SK-N-SH (cell line): ENCODE measurements around the gene PPP1R15B. TPM values are rescaled to one million over a fixed set of nuclear protein-coding genes. Genes with fewer than 3 reads are reported as not detected.

Source experiments
- CTCF ChIA-PET: fragments of 300-600, 350-600 bp; formaldehyde crosslinking; extraction: SDS; loops from one replicate; lab custom pipeline; 2021; lab: Yijun Ruan, JAX
- POLR2A ChIA-PET: fragments of 350-600 bp; sonication (Branson Sonifier 250); formaldehyde crosslinking; extraction: SDS; loops from one replicate; lab custom pipeline; 2020; ENCODE audit warnings: antibody characterized with exemption, inconsistent platforms; lab: Yijun Ruan, JAX
- DNase-seq: peaks from one replicate; pipeline ENCODE4 v3.0.0; 2012
- H2AFZ ChIP-seq: fragments of 200-600 bp; sonication (generic); 2 replicates; pipeline ENCODE4 v1.8.1; 2016; ENCODE audit warnings: antibody characterized with exemption, mild to moderate bottlenecking, low read depth
- H3F3A ChIP-seq: fragments of 200-600 bp; sonication (generic); replicated peaks from 2 replicates; pipeline ENCODE3; 2016; ENCODE audit warnings: antibody characterized with exemption, mild to moderate bottlenecking; ENCODE audit not compliant: insufficient read depth
- H3K27ac ChIP-seq, 2 experiments: fragments of 200-500 bp in 1 of 2; fragments of 200-600 bp in 1 of 2; sonication (Bioruptor generic) in 1 of 2; sonication (generic), shearing (Covaris generic) in 1 of 2; 2 replicates each; pipeline versions ENCODE4 v1.5.1 to v1.6.1; 2014 to 2016; ENCODE audit warnings: low read depth in 2 of 2, inconsistent platforms in 1 of 2, low read length in 1 of 2, mild to moderate bottlenecking in 1 of 2, mixed read lengths in 1 of 2
- H3K27me3 ChIP-seq: fragments of 200-600 bp; sonication (generic), shearing (Covaris generic); 2 replicates; pipeline ENCODE4 v1.6.1; 2016; ENCODE audit warnings: mixed run types; ENCODE audit not compliant: insufficient read depth
- H3K36me3 ChIP-seq, 2 experiments: fragments of 200-500 bp in 1 of 2; fragments of 200-600 bp in 1 of 2; sonication (Bioruptor generic) in 1 of 2; sonication (generic) in 1 of 2; replicated peaks in 1 of 2; 2 replicates each; pipeline versions ENCODE3 to v1.5.1; 2014 to 2016; ENCODE audit warnings: low read length in 1 of 2, mild to moderate bottlenecking in 1 of 2; ENCODE audit not compliant: insufficient read depth in 2 of 2, control insufficient read depth in 1 of 2
- H3K4me1 ChIP-seq, 2 experiments: fragments of 200-500 bp in 1 of 2; fragments of 200-600 bp in 1 of 2; sonication (Bioruptor generic) in 1 of 2; sonication (generic), shearing (Covaris generic) in 1 of 2; 2 replicates each; pipeline versions ENCODE4 v1.5.1 to v1.6.1; 2014 to 2016; ENCODE audit warnings: low read depth in 1 of 2, low read length in 1 of 2, mixed run types in 1 of 2; ENCODE audit not compliant: insufficient read depth in 2 of 2, control insufficient read depth in 1 of 2
- H3K4me2 ChIP-seq: fragments of 200-600 bp; sonication (generic), shearing (Covaris generic); 2 replicates; pipeline ENCODE4 v1.6.1; 2017; ENCODE audit warnings: mixed run types
- H3K4me3 ChIP-seq, 2 experiments: fragments of 200-500 bp in 1 of 2; fragments of 200-600 bp in 1 of 2; sonication (Bioruptor generic) in 1 of 2; sonication (generic), shearing (Covaris generic) in 1 of 2; 2 replicates each; pipeline versions ENCODE4 v1.5.1 to v1.8.1; 2014 to 2016; ENCODE audit warnings: low read depth in 2 of 2, inconsistent platforms in 1 of 2, low read length in 1 of 2, mild to moderate bottlenecking in 1 of 2, mixed read lengths in 1 of 2, moderate library complexity in 1 of 2
- H3K79me2 ChIP-seq: fragments of 200-600 bp; sonication (generic); 2 replicates; pipeline ENCODE4 v1.8.1; 2017; ENCODE audit warnings: mild to moderate bottlenecking; ENCODE audit not compliant: insufficient read depth
- H3K9ac ChIP-seq: fragments of 200-600 bp; sonication (generic); 2 replicates; pipeline ENCODE4 v1.6.1; 2017; ENCODE audit warnings: mixed run types
- H3K9me2 ChIP-seq: fragments of 200-600 bp; sonication (generic); 2 replicates; pipeline ENCODE4 v1.6.1; 2017; ENCODE audit warnings: mixed run types
- H3K9me3 ChIP-seq: fragments of 200-600 bp; sonication (generic); 2 replicates; pipeline ENCODE4 v1.6.1; 2017; ENCODE audit warnings: mixed run types, mild to moderate bottlenecking, moderate library complexity
- H4K20me1 ChIP-seq: fragments of 200-600 bp; sonication (generic); 2 replicates; pipeline ENCODE4 v1.6.1; 2017; ENCODE audit warnings: mild to moderate bottlenecking, mixed run types; ENCODE audit not compliant: insufficient read depth
- FOSL2 ChIP-seq: IDR thresholded peaks from 2 replicates; pipeline ENCODE4 v1.4.0; 2012; ENCODE audit warnings: low read depth, mild to moderate bottlenecking, moderate library complexity, borderline replicate concordance
- FOXM1 ChIP-seq: IDR thresholded peaks from 2 replicates; pipeline ENCODE4 v1.4.0; 2012; ENCODE audit warnings: low read depth, mild to moderate bottlenecking
- GABPA ChIP-seq: IDR thresholded peaks from 2 replicates; pipeline ENCODE4 v1.4.0; 2012; ENCODE audit warnings: low read depth, mild to moderate bottlenecking
- GATA2 ChIP-seq: sonication (generic); formaldehyde crosslinking; IDR thresholded peaks from 2 replicates; pipeline ENCODE4 v1.5.0; 2020; ENCODE audit warnings: mild to moderate bottlenecking, missing genetic modification reagents
- MEF2A ChIP-seq: IDR thresholded peaks from 2 replicates; pipeline ENCODE4 v1.4.0; 2012; ENCODE audit warnings: low read depth, borderline replicate concordance
- MXI1 ChIP-seq: IDR thresholded peaks from 2 replicates; pipeline ENCODE4 v1.6.1; 2012; ENCODE audit warnings: mild to moderate bottlenecking, low read depth, low read length, improper control_type of control experiment
- NFIC ChIP-seq: IDR thresholded peaks from 2 replicates; pipeline ENCODE4 v1.4.0; 2012; ENCODE audit warnings: borderline replicate concordance
- RAD21 ChIP-seq: IDR thresholded peaks from 2 replicates; pipeline ENCODE4 v1.6.1; 2012; ENCODE audit warnings: mild to moderate bottlenecking, low read length
- RCOR1 ChIP-seq: fragments of 150-350 bp; IDR thresholded peaks from 2 replicates; pipeline ENCODE4 v1.6.1; 2017; ENCODE audit warnings: antibody characterized with exemption, low read length
- REST ChIP-seq: IDR thresholded peaks from 2 replicates; pipeline ENCODE4 v1.6.1; 2012; ENCODE audit warnings: mild to moderate bottlenecking, low read depth, low read length, moderate library complexity
- RFX5 ChIP-seq: IDR thresholded peaks from 2 replicates; pipeline ENCODE4 v1.6.1; 2012; ENCODE audit warnings: mild to moderate bottlenecking, improper control_type of control experiment, low read length
- SMC3 ChIP-seq: IDR thresholded peaks from 2 replicates; pipeline ENCODE4 v1.6.1; 2012; ENCODE audit warnings: low read depth, low read length, improper control_type of control experiment
- TCF12 ChIP-seq: IDR thresholded peaks from 2 replicates; pipeline ENCODE4 v1.4.0; 2012
- YY1 ChIP-seq: IDR thresholded peaks from 2 replicates; pipeline ENCODE4 v1.4.0; 2012; ENCODE audit warnings: low read depth, mild to moderate bottlenecking
- WGBS: methylation state at CpG from one replicate; pipeline ENCODE4 v1.1.6; 2017; ENCODE audit warnings: low lambda C conversion rate; 5-methylcytosine and 5-hydroxymethylcytosine counted together
- polyA plus RNA-seq, 3 experiments: library from polyadenylated mRNA; depleted of rRNA; stranded (reverse); fragments of >200 nt; gene quantifications; 2 replicates each; pipeline ENCODE4 v1.2.3, GENCODE V29; 2012

PPP1R15B gene
- polyA plus RNA-seq, 1 of the 3 experiments (the other 2 are of a cell fraction) = 12.1 TPM

GRCh38 chr1:204377800-204378668 lies 33.6 kb downstream of the PPP1R15B start:
- Histone ChIP-seq H3K79me2 (no peaks in the 10 kb centered on the region), H3K9ac (no peak overlapping the region), H3F3A (no peaks in the 10 kb centered on the region), H3K9me2 (no peaks in the 10 kb centered on the region), H3K9me3 (no peaks in the 10 kb centered on the region), H3K4me3 (peak overlapping the region; percentile 52 to 65), H3K4me2 (peak overlapping the region; percentile 96), H3K4me1 (peaks cover 0 to 20% of the 10 kb centered on the region in 2 experiments; a peak in 1 of 4 replicates), H3K27me3 (peaks cover 61% of the 10 kb centered on the region), H3K36me3 (no peaks in the 10 kb centered on the region), H3K27ac (no peak overlapping the region), H2AFZ (peak overlapping the region; percentile 49; the same call in 1 of the 2 replicates), H4K20me1 (no peaks in the 10 kb centered on the region)
- ChIA-PET CTCF (interaction anchor here (0.9 to 10.0 kb wide), 12 partner anchors 8 to 429 kb away, joined by 3 to 104 read pairs (median 4); partner anchors contain the start of gene PLEKHA6), POLR2A (interaction anchor here (0.9 to 1.4 kb wide), 2 partner anchors 21 to 247 kb away, joined by 3 read pairs; no protein-coding TSS in a partner anchor)
- DNase-seq = peak; percentile 81
- WGBS = 5% methylated on average over 37 of the region's 55 CpGs
- TF ChIP-seq GABPA (0 out of 2 replicates have a peak, but pooled peaks have one; percentile 13), TCF12 (no peak), RAD21 (no peak), MXI1 (no peak), YY1 (no peak), FOXM1 (no peak), NFIC (no peak)

GRCh38 chr1:204376919-204377799 lies 34.5 kb downstream of the PPP1R15B start:
- Histone ChIP-seq H3K79me2 (no peaks in the 10 kb centered on the region), H3K27me3 (peaks cover 62% of the 10 kb centered on the region), H4K20me1 (no peaks in the 10 kb centered on the region), H3K9ac (no peak overlapping the region), H3K9me3 (no peaks in the 10 kb centered on the region), H3K4me3 (peak overlapping the region; percentile 52 to 65; a peak in 3 of 4 replicates), H3K27ac (no peak overlapping the region), H3K36me3 (no peaks in the 10 kb centered on the region)
- ChIA-PET POLR2A (no interaction called here), CTCF (interaction anchor here (0.9 to 10.0 kb wide), 10 partner anchors 11 to 430 kb away, joined by 3 to 104 read pairs (median 6); partner anchors contain the start of gene PLEKHA6)
- 78% methylated on average over 25 of the region's 28 CpGs for WGBS
- no peak for DNase-seq
- TF ChIP-seq GATA2 (CRISPR knock-in tag) = no peak
- TF ChIP-seq MXI1 = no peak
- no peak for TF ChIP-seq SMC3
- no peak for TF ChIP-seq RAD21
- TF ChIP-seq NFIC = no peak
- no peak for TF ChIP-seq REST
- TF ChIP-seq RCOR1 = no peak
- TF ChIP-seq FOSL2 = no peak
- no peak for TF ChIP-seq GABPA
- TF ChIP-seq RFX5 = no peak
- no peak for TF ChIP-seq YY1
- no peak for TF ChIP-seq MEF2A
- TF ChIP-seq, all 33 proteins: peak for 0
- H3F3A ChIP-seq = no peaks in the 10 kb centered on the region
- H3K4me1 ChIP-seq = peaks cover 0 to 20% of the 10 kb centered on the region in 2 experiments; a peak in 1 of 4 replicates
- no peak overlapping the region; the same call in 1 of the 2 replicates for H2AFZ ChIP-seq
- no peaks in the 10 kb centered on the region for H3K9me2 ChIP-seq
- H3K4me2 ChIP-seq = peak overlapping the region; percentile 96
